GM19438 (cell line): ENCODE results near the gene KCNQ2.

Experiments used
- ATAC-seq: cut with Tn5 transposase; IDR thresholded peaks from one replicate; pipeline ENCODE4 v1.9.1; 2021; ENCODE audit warnings: low read depth; ENCODE audit not compliant: unreplicated experiment

KCNQ2 gene

DNA sequence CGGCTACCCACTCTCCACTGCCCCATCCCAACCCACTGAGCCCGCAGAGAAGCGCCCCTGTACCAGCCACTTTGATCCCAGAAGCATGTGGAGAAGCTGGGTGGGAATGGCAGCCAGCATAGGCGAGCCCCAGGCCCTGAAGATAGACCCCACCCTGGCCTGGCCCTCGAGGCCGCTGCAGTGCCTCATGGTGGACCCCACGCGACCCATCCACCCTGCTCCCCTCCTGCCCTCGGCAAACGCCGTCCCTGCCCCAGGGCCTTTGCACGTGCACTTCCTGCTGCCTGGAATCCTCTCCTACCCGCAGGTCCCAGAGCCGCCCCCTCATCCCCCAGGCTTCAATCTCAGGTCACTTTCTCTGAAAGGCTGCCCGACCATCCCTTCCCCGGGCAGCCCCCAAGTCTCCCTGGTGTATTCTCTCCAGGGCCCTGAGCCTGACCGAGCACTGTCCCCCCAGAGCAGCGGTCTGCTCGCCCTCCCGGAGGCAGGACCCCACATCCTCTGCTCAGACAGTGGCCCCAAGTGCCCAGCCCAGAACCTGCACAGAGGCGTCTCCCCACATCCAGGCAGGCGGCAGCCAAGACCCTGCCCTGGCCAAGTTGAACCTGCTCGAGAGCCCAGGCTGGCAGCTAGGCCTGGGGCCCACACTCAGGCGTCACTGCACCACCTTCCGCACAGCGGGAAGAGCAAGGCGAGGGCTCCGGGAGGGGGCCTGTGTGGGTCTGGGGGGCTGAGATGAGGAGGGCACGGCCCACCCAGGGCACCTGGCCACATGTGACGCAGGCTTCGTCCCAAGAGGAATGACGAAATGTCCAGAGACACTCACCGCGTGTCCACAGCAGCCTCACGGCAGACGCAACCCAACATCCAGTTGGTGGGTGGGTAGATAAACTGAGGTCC is 14.0 kb downstream of the KCNQ2 start:
- no peak for ATAC-seq

DNA sequence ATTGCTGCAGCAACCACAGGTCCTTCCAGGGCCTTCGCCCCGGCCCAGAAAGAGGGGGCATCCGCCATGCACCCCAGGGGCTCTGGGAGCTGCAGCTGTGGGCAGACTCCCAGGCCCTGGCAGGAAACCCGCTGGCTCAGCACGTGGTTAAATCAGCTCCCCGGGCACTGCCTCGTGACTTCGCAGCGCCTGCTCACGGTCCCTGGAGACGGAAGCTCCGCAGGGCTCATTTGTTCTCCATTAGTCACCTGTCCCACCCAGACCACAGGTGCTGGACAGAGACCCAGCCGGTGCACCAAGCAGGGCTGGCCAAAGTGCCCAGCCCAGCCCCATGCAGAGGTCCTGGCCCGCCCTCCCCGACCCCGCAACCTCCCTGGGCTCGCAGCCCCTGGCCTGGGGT is 14.7 kb downstream of the KCNQ2 start:
- ATAC-seq, result no peak

DNA sequence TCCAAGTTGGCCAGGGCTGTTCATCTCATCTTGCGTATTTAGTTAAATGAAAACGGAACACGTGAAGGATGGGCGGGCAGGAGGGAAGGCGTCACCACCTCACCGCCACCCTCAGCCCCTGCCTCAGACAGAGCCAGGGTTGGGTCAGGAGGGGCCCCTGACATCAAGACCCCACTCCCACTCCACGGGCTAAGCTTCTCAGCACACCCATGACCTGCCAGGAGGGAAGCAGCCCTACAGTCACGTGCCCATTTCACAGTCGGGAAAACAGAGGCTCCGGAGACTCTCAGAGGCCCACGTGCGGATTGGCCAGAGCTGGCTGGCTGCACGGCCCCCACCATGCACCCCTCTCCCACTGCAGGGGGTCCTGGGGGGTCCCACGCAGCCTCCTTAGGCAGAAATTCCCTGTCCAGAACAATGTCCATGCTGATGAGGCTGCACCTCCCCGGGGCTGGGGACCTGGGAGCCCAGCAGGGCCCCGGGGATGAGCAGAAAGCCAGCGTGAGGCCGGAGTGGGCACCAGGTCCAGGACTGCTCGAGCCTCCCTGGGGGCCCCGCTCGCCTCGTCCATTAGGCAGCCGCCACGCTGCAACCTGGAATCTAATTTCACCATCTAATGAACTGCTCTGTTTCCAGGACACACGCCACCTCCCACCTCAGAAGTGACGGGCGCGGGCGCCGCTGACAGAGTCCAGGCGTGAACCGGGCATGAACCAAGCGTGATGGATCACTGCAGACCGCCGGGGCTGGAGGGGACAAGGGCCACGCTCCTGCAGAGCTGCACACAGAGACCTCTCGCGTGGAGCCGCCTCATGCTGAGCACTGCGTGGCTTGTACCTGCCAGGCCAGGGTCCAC is 15.8 kb downstream of the KCNQ2 start:
- ATAC-seq, result no peak

DNA sequence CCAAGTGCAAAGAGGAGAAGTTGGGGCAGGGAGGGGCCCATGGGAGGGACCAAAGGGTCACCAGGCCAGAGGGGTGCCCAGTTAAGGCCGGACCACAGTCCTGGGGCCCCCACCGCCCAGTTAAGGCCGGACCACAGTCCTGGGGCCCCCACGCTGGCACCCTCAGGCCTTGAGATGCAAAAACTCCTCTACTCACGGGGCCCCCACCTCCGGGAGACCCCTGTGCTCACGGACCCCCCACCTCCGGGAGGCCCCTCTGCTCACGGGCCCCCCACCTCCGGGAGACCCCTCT is 16.9 kb downstream of the KCNQ2 start:
- ATAC-seq, result no peak

DNA sequence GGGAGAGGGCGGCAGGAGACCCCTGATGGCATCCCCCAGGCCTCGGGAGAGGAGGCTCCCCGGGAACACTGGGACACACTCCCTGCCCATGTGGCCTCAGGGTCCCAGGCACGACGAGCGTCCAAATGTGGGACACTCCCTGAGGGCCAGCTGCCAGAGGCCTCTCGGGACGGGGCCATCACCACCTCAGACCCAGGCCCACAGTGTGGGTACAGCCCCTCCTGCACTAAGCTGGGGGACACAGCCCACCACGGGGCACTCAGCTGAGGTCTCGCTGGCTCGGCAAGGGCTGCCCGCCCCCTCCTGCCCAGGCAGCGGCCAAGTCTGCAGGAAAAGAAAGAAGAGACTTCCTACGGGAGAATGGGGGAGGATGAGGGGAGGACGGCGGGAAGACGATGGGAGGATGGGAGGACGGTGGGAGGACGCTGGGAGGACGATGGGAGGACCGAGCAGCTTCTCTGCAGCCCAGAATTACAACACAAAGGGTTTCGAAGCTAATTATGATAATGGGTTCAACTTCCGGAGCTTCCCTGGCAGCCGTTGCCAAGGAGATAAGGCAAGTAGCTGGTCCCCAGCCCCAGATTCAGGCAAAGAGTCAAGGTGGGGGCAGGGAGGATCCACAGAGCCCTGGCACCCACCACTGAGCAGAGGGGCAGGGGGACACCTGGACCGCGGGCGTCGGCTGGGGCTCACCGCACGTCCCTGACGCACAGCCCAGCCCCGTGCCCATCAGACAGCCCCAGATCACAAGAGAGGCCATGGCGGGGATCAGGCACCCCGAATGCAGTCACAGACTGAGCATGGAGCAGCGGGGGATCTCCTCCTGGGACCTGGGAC is 17.5 kb downstream of the KCNQ2 start:
- no peak for ATAC-seq

DNA sequence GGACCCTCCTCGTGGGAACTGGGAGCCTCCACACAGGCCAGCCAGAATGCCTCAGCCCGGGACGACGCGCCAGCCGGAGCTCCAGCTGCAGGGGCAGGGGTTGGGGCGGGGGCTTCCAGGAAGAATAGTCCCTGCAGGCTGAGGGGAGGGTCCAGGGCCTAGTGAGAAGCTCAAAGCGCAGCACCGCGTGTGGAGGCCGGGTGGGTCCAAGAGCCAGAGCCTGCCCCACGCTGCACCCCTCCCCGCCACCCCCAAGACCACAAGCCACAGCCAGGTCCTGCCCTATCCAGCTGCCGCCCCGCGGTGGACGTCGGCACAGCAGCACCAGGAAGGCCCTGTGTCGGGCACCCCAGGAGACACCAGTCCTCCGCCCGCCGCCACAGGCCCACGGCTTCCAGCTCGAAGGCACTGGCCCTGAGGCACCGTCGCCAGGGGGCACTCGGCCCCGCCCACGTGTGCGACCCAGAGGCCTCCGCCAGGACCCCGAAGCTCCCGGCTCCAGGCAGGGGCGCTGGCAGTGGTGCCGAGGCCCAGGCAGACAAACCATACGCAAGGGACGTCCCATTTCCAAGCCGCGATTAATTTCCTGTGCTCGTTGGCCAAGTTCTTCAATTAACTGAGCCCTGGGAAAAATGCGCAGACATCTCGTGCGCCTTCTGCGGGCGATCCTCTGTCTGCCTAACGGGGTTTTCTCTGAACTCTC is 19.5 kb downstream of the KCNQ2 start:
- ATAC-seq, result no peak

DNA sequence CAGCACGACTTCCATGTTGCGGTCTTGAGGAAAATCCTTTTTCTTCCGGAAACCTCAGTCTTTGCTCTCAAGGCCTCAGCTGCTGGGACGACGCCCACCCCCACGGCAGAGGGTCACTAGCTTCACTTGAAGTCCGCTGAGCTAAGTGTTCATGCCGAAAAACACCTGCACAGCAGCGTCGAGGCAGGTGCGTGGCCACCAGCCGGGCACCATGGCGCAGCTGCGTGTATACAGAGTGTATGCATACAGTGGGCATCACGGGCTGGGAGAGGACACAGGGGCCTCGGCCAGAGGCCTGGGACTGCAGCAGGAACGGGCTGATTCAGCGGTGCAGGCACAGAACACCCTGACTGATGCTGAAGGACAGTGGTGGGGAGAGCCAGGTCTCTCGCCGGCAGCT is 20.1 kb downstream of the KCNQ2 start:
- ATAC-seq, result no peak

DNA sequence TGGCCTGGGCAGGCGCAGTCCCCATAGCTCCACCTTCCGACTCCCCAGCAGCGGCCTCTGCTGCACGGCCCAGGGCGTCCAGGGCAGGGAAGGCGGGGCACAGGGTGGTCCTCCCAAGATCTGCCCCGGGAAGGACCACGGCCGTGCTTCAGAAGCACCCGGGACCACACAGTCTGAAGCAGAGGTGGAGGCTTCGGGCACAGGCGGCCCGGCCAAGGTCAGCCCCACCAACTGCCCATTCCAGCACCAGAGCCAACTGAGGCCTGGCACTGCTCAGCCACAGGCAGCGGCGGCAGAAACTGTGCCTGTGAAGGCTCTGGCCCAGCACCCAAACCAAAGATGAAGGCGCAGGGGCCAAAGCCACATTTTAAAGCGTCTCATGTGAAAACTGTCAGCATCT is 20.6 kb downstream of the KCNQ2 start:
- ATAC-seq, result no peak

DNA sequence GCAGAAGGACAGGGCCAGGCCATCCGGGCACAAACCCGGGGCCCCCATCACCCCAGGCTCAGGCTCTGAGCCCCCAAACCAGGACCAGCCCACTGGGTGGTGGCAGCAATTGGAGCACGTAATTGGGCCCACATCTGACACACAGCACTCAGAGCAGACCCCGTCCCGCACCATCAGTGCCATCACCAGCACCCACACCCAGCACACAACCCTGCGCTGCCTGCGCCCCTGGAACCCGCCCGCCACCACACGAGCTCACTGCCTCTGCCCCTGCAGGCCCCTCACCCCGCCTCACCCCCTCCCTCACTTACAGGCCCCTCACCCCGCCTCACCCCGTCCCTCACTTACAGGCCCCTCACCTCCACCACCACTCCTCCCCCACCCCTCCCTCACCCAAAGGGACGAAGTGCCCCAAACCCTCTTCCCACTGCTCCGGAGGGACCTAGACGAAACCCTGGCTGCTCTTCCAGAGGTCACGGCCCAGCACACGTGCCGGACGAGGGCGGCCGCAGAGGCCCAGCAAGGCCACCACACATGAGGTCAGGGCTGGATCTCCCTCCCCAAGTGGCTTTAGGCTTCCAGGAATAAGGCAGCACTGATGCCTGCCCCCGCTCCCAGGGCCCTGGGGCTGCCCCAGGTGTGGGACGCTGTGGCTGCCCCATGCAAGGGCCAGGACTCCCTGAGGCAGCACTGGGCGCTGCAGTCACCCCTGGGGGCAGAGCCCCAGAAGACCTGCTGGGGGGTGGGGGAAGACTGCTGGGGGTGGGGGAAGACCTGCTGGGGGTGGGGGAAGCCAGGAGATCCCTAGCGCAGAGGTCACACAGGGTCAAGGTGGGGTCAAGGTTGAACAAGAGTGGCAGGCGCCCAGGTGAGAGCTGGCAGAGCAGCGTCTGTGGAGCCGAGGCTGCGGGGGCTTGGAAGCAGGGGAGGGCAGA is 22.4 kb downstream of the KCNQ2 start:
- ATAC-seq, result no peak

DNA sequence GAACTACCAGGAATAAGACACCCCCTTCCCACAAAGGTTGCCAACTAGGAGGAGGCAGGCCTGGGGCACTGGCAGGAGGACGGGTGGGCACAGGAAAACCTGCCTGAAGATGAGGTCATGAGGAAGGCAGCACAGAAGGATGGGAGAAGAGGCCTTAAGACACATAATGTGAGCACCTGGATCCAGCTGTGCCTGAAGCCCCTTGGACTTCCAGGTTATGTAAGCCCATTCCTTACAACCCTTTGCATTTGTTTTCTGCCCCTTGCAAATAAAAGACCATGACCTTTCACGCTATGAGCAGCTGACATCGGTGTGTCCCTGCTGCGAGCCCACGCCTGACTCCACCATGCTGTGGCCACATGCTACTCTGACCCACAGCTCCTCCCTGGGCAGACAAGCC is 23.4 kb downstream of the KCNQ2 start:
- no peak for ATAC-seq

DNA sequence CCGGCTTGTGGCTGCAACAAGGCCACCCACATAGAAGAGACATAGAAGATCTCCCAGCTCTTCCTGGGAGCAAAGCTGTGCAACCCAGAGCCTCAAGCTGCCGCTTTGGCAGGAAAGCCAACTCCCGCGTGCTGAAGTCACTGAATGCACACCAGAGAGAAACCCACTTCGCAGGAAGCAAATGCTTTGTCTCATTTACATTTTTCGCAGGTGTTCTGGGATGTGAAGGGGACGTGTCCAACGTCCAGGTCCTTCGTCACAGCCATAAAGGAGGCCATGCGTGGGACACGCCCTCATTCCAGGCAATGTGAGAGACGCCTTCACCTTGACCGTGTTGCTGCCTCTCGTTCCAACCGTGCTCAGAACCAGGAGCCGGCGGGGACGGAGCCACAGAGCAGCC is 24.4 kb downstream of the KCNQ2 start:
- no peak for ATAC-seq

DNA sequence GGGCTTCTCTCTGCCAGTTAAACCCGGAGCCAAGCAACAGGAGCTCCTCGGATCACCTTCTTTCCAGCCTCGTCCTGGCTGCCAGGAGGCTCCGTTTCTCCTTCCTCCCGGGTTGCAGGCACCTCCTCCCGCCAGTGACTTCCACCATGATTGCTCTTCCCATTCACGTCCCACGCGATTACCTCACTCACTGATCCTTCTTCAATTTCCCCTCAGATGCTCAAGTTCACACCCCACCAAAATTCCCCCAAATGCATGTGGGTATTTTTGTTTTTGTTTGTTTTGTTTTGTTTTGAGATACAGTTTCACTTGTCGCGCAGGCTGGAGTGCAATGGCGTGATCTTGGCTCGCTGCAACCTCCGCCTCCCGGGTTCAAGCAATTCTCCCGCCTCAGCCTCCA is 25.1 kb downstream of the KCNQ2 start:
- no peak for ATAC-seq

DNA sequence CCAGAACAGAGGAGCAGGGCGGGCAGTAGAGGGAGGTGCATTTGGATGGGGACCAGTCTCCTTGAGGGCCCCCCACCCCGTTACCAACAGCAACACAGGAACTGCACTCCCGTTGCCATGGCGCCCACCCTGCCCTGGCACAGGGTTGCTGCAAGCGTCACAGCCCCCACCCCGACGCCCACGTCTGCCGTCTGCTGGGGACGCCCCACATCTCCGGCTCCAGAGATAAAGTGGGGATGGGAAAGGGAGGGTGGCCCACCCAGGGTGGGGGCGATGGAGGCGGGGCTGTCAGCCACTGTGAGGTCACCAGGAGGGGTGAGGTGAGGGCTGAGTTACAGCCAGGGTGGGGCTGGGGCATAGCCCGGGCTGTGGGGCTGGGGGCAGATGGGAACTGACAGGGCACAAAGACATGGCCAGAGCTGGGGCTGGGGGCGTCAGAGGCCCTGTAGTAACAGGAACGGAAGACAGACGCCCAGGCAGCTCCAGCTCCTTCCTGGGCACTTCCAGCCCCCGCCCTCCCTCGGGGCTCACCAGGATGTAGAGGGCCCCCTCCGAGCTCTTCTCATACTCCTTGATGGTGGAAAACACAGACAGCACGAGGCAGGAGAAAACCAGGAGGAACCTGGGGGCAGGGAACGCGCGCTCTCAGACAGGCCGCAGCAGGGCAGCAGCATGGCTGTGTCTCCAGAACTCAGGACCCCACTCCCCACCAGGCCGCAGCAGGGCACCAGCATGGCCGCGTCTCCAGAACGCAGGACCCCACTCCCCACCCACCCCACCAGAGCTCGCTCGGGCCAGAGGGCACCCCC is 26.0 kb downstream of the KCNQ2 start:
- ATAC-seq, result no peak

DNA sequence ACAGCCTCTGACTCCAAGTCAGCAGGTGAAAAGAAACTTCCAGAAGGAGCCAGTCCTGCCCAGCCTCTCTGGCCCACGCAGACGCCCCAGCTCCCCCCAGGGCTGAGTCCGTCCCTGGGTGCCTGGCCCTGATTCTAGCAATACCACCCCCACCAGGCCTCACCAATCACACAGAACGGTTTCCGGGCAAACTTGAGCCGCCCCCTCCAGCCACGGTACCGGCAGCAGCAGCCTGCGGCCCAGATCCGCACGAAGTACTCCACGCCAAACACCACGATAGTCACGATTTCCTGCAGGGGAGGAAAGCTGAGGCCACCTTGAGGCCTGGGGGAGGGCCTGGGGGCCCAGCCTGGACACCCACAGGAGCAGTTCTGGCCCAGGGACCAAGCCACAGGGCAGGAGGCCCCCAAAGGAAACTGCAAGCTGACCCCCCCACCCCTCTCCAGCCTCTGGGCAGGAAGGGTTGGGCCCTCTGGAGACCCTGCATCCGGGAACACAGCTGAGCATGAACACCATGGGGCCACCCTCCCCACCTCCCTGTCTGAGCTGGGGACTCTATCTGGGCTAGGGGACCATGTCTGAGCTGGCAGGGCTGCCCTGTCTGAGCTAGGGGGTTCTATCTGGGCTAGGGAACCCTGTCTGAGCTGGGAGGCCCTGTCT is 27.2 kb downstream of the KCNQ2 start:
- ATAC-seq, result no peak

DNA sequence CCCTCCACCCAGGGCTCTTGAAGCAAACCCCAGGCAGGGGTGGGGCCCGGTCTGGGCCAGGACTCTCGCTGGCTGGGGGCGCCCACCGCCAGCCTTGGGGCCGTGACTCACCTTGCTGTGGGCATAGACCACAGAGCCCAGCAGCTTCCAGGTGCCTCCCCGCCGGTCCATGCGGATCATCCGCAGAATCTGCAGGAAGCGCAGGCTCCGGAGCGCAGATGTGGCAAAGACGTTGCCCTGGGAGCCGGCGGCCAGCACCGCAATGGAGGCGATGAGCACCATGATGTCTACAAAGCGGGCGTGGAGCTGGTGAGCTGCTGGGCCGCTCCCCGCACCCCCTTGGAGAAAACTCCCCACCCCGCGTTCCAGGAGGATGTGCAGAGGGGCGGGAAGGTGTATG is 27.9 kb downstream of the KCNQ2 start:
- ATAC-seq, result no peak

DNA sequence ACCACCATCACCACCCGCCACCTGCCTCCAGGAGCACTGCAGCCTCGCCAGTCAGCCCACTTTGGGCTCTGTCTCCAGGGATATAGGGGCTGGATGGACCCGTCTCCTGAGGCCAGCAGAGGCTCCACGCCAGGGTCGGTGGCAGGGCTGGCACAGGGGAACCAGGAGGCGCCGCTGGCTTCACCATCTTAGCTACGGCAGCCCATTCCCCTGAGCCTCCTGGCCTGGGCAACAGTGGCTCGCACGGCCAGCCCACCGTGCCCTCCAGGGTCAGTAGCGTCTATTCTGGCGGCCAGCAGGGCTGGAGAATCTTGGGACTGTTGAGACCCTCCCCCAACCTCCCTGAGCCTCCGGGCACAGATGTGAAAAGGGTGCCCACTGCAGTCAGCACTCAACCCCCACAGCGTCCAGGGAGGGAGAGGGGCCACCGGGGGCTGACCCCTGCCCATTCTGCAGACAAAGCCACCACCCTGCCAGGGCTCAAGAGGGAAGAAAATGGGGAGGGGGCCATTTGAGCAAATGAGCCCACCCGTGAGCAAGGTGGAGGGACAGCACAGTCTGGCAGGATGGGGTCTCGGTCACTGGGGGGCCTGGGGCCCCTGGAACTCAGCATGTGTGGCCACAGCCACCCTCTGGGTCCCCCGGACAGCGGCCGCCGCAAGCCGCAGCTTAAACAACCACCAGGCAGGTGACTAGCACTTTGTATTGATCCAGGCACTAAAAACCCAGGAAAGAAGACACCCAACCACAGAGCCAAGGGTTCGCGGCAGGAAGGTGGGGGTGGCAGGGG is 28.7 kb downstream of the KCNQ2 start:
- ATAC-seq, result no peak

DNA sequence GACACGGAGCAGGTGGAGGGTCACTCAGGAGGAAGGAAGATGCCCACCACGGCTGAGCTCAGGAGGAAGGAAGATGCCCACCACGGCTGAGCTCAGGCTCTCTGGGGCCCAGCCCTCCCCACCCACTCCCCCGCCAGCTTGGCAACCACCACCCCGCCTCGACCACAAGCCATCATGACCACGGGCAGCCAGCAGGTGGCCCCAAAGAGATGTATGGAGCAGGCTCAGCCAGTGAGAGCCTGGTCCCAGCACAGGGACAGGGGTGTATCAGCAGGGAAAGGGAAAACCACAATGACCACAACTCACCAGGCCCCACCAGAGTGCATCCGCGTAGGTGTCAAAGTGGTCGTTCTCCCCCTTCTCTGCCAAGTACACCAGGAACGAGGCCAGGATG is 30.4 kb downstream of the KCNQ2 start:
- no peak for ATAC-seq
